ENCODE results near the gene NUBP1.

- TF ChIP-seq NR1H2 (CRISPR knock-in tag; IDR thresholded peaks at IDR 0.05) = no peak
- no peak for TF ChIP-seq CTCF (IDR thresholded peaks at IDR 0.05)
- no peak for TF ChIP-seq SMAD3 (CRISPR knock-in tag; IDR thresholded peaks at IDR 0.05; ENCODE audit: borderline replicate concordance)
- no peak for TF ChIP-seq ESRRA (CRISPR knock-in tag; IDR thresholded peaks at IDR 0.05; ENCODE audit: borderline replicate concordance)
- no peak for TF ChIP-seq MAX (CRISPR knock-in tag; IDR thresholded peaks at IDR 0.05)
- TF ChIP-seq HMGXB4 (CRISPR knock-in tag; IDR thresholded peaks at IDR 0.05) = no peak
- TF ChIP-seq ATF3 (CRISPR knock-in tag; conservative IDR thresholded peaks at IDR 0.05) = no peak
- no peak for TF ChIP-seq USF1 (CRISPR knock-in tag; IDR thresholded peaks at IDR 0.05)
- TF ChIP-seq ZNF138 (CRISPR knock-in tag; conservative IDR thresholded peaks at IDR 0.05) = no peak
- no peak for TF ChIP-seq ZBTB43 (CRISPR knock-in tag; IDR thresholded peaks at IDR 0.05)
- TF ChIP-seq ZNF416 (CRISPR knock-in tag; IDR thresholded peaks at IDR 0.05) = no peak
Measured at GRCh38 chr16:10694306-10694705, 49.3 kb upstream of the NUBP1 start.
